K562 (cell line): ENCODE measurements around the gene COL25A1. TPM values are rescaled to one million over a fixed set of nuclear protein-coding genes. Genes with fewer than 3 reads are reported as not detected.

Experiments
- ATAC-seq: fragments of 200-7000 bp; cut with Tn5 transposase; 3 replicates; pipeline ENCODE4 v1.9.1; 2020; ENCODE audit warnings: moderate library complexity
- BruUV-seq: library from RNA; stranded (reverse); fragments of 400-500 nt; replicated peaks from 2 replicates; lab custom pipeline; 2021; lab: Mats Ljungman, UMichigan
- CTCF ChIA-PET: fragments of 300-600 bp; formaldehyde crosslinking; extraction: SDS; loops from one replicate; lab custom pipeline; 2021; ENCODE audit warnings: low intra/inter-chr PET ratio; lab: Yijun Ruan, JAX
- POLR2A ChIA-PET: fragments of 300-600, 350-650 bp; sonication (Branson Sonifier 250); formaldehyde crosslinking; extraction: SDS; loops from one replicate; lab custom pipeline; 2021; ENCODE audit warnings: antibody characterized with exemption, inconsistent platforms; lab: Yijun Ruan, JAX
- DNase-seq, 4 experiments: peaks; one replicate each; pipeline versions ENCODE4 v3.0.0 to v3.0.0-alpha.2; 2011 to 2018; ENCODE audit warnings: low spot score in 3 of 4, mixed read lengths in 3 of 4; ENCODE audit errors: extremely low read depth in 1 of 4
- FAIRE-seq: peaks from 2 replicates; lab custom pipeline; 2011; peaks lifted over from hg19 to GRCh38; lab: Jason Lieb, UNC
- H2AFZ ChIP-seq: 2 replicates; pipeline ENCODE4 v1.6.0; 2011; ENCODE audit warnings: low read depth, low read length, control low read depth, inconsistent platforms
- H3K27ac ChIP-seq: fragments of 200-600 bp; 3 replicates; pipeline ENCODE4 v1.8.0; 2011; ENCODE audit warnings: low read depth, mild to moderate bottlenecking, control low read depth, inconsistent platforms, low read length, moderate library complexity, mixed read lengths; ENCODE audit errors: extremely low read depth
- H3K27me3 ChIP-seq, 2 experiments: fragments of 300-600 bp in 1 of 2; 2 replicates in 1 of 2; 3 replicates in 1 of 2; pipeline versions ENCODE4 v1.6.0 to v1.8.0; 2011; ENCODE audit warnings: inconsistent platforms in 2 of 2, low read length in 2 of 2, mild to moderate bottlenecking in 1 of 2, mixed read lengths in 1 of 2, moderate library complexity in 1 of 2; ENCODE audit not compliant: control insufficient read depth in 2 of 2, insufficient read depth in 2 of 2
- H3K36me3 ChIP-seq: fragments of 300-600 bp; 3 replicates; pipeline ENCODE4 v1.8.0; 2011; ENCODE audit warnings: mild to moderate bottlenecking, low read length, inconsistent platforms; ENCODE audit not compliant: control insufficient read depth, insufficient read depth
- H3K4me1 ChIP-seq, 2 experiments: fragments of 200-600 bp in 1 of 2; replicated peaks in 1 of 2; 2 replicates in 1 of 2; 3 replicates in 1 of 2; pipeline versions ENCODE4 v1.5.1 to v1.8.0; 2011; ENCODE audit warnings: inconsistent platforms in 2 of 2, low read length in 2 of 2, mild to moderate bottlenecking in 1 of 2, mixed read lengths in 1 of 2, moderate library complexity in 1 of 2; ENCODE audit not compliant: control insufficient read depth in 2 of 2, insufficient read depth in 2 of 2
- H3K4me2 ChIP-seq: 2 replicates; pipeline ENCODE4 v1.6.1; 2011; ENCODE audit warnings: low read length, control low read depth, inconsistent platforms, mixed read lengths; ENCODE audit not compliant: insufficient read depth
- H3K4me3 ChIP-seq: fragments of 200-600 bp; sonication (generic), shearing (Covaris generic); 2 replicates; pipeline ENCODE4 v1.5.1; 2016; ENCODE audit warnings: control low read depth, inconsistent platforms
- H3K79me2 ChIP-seq: fragments of 200-600 bp; 3 replicates; pipeline ENCODE4 v1.8.0; 2011; ENCODE audit warnings: low read length, inconsistent platforms; ENCODE audit not compliant: control insufficient read depth, insufficient read depth
- H3K9ac ChIP-seq, 2 experiments: 2 replicates each; pipeline versions ENCODE4 v1.6.0 to v1.6.1; 2011; ENCODE audit warnings: low read depth in 2 of 2, low read length in 2 of 2, control low read depth in 1 of 2, inconsistent platforms in 1 of 2, mild to moderate bottlenecking in 1 of 2, mixed read lengths in 1 of 2; ENCODE audit not compliant: insufficient read depth in 1 of 2
- H3K9me1 ChIP-seq: one replicate; pipeline ENCODE4 v1.6.0; 2011; ENCODE audit warnings: inconsistent platforms, mild to moderate bottlenecking, low read length, moderate library complexity; ENCODE audit not compliant: control insufficient read depth, insufficient read depth
- H3K9me3 ChIP-seq: replicated peaks from 2 replicates; pipeline ENCODE4 v1.5.1; 2011; ENCODE audit warnings: low read depth, low read length, inconsistent platforms; ENCODE audit not compliant: control insufficient read depth, insufficient read depth
- H4K20me1 ChIP-seq: replicated peaks from 2 replicates; pipeline ENCODE4 v1.6.1; 2011; ENCODE audit warnings: low read length, inconsistent platforms, mixed read lengths; ENCODE audit not compliant: control insufficient read depth, insufficient read depth
- CBX1 ChIP-seq: sonication (generic); IDR thresholded peaks from 2 replicates; pipeline ENCODE4 v1.6.1; 2016; ENCODE audit warnings: antibody characterized with exemption, low read depth, mild to moderate bottlenecking
- E4F1 ChIP-seq: fragments of 250-450 bp; sonication (Bioruptor Pico); IDR thresholded peaks from 2 replicates; pipeline ENCODE4 v1.5.0; 2021; ENCODE audit warnings: mild to moderate bottlenecking, borderline replicate concordance
- KDM5B ChIP-seq: fragments of 200-600 bp; sonication (generic); IDR thresholded peaks from 2 replicates; pipeline ENCODE4 v1.6.1; 2012; ENCODE audit warnings: low read depth, mild to moderate bottlenecking, moderate library complexity, low read length, control low read depth, inconsistent platforms; ENCODE audit not compliant: insufficient replicate concordance
- NCOA2 ChIP-seq, 2 experiments: fragments of 450-650 bp; IDR thresholded peaks; 2 replicates each; pipeline ENCODE4 v1.6.1; 2018; ENCODE audit warnings: mild to moderate bottlenecking in 2 of 2, moderate library complexity in 1 of 2; ENCODE audit not compliant: partially characterized antibody in 2 of 2
- NFE2L1 ChIP-seq: fragments of 450-650 bp; IDR thresholded peaks from 2 replicates; pipeline ENCODE4 v1.6.1; 2016; ENCODE audit warnings: missing genetic modification characterization, low read depth, mild to moderate bottlenecking, missing compliant biosample characterization, moderate library complexity, borderline replicate concordance
- SMARCA4 ChIP-seq: fragments of 450-650 bp; IDR thresholded peaks from 2 replicates; pipeline ENCODE4 v1.6.1; 2016
- SMARCA5 ChIP-seq: fragments of 450-650 bp; IDR thresholded peaks from 2 replicates; pipeline ENCODE4 v1.6.1; 2016
- TBL1XR1 ChIP-seq, 2 experiments: IDR thresholded peaks; 2 replicates each; pipeline ENCODE4 v1.6.1; 2012; ENCODE audit warnings: improper control_type of control experiment in 2 of 2, low read length in 2 of 2, mild to moderate bottlenecking in 1 of 2
- TBP ChIP-seq: optimal IDR thresholded peaks from 2 replicates; pipeline ENCODE3; 2011; ENCODE audit warnings: low read depth, low read length, improper control_type of control experiment
- TCF7 ChIP-seq: sonication (generic); IDR thresholded peaks from 2 replicates; pipeline ENCODE4 v1.6.1; 2016; ENCODE audit warnings: antibody characterized with exemption, borderline replicate concordance
- USF2 ChIP-seq: sonication (generic); formaldehyde crosslinking; IDR thresholded peaks from 2 replicates; pipeline ENCODE4 v1.5.0; 2020; ENCODE audit warnings: missing genetic modification reagents
- ZBTB5 ChIP-seq: fragments of 450-650 bp; IDR thresholded peaks from 2 replicates; pipeline ENCODE4 v1.6.1; 2017; ENCODE audit warnings: antibody characterized with exemption
- ZNF655 ChIP-seq: fragments of 250-450 bp; sonication (Bioruptor Pico); IDR thresholded peaks from 2 replicates; pipeline ENCODE4 v1.5.0; 2021
- ZNF695 ChIP-seq: fragments of 450-650 bp; formaldehyde crosslinking; IDR thresholded peaks from 2 replicates; pipeline ENCODE4 v1.4.0; 2020; ENCODE audit warnings: mild to moderate bottlenecking, moderate library complexity
- WGBS: fragments of 100-300 bp; shearing (Covaris generic); methylation state at CpG from one replicate; pipeline ENCODE4 v1.1.6; 2016; ENCODE audit warnings: low coverage, mixed read lengths; ENCODE audit not compliant: insufficient coverage; ENCODE audit errors: missing lambda C conversion rate; 5-methylcytosine and 5-hydroxymethylcytosine counted together
- in situ Hi-C: fragments of 300-500 bp; cut with MboI; formaldehyde crosslinking; loops from 4 replicates; pipeline ENCODE4 v1.15.0; 2018; ENCODE audit warnings: inconsistent platforms, mixed read lengths
- intact Hi-C: fragments of 100-400 bp; cut with micrococcal nuclease; formaldehyde crosslinking; loops from 2 replicates; pipeline ENCODE4 v1.14.2; 2022
- polyA plus RNA-seq, 8 experiments: library from polyadenylated mRNA; depleted of rRNA in 4 of 8; stranded (reverse) in 5 of 8; unstranded in 3 of 8; fragments of >200 nt; fragmentation: Nextera tagmentation in 2 of 8; fragmentation: Illumina TruSeq in 1 of 8; extraction: Ambion mirVana in 2 of 8; extraction: Trizol in 1 of 8; gene quantifications; 2 replicates each; pipeline versions ENCODE4 v1.2.1 to v1.2.3, GENCODE V29; 2011 to 2014; ENCODE audit warnings: inconsistent platforms in 1 of 8, missing spikeins in 1 of 8
- total RNA-seq, 7 experiments: library from RNA; depleted of rRNA in 6 of 7; stranded (reverse); fragments of >200 nt in 6 of 7; fragmentation: Illumina TruSeq in 2 of 7; extraction: Trizol in 2 of 7; gene quantifications; 2 replicates each; pipeline versions ENCODE4 v1.2.1 to v1.2.3, GENCODE V29; 2011 to 2021; ENCODE audit warnings: low replicate concordance in 1 of 7

COL25A1 gene
- total and polyA plus RNA-seq, 9 of the 15 experiments (the other 6 are each of a cell fraction or from before 2014, with no cell fraction given): 0.03 to 0.62 (median 0.27) TPM

GRCh38 chr4:109174224-109174953 lies 128.1 kb downstream of the COL25A1 start (continued):
- no peak for TF ChIP-seq TCF7

GRCh38 chr4:109172301-109172700 lies 130.2 kb downstream of the COL25A1 start:
- DNase-seq (no peak), ATAC-seq (no peak), FAIRE-seq (no peak)
- H3K9me3 ChIP-seq: no peaks in the 10 kb centered on the region; the same call in 1 of the 2 replicates
- peaks cover 5 to 32% of the 10 kb centered on the region in 2 experiments; a peak in 3 of 5 replicates for H3K4me1 ChIP-seq
- H3K9ac ChIP-seq: no peak overlapping the region
- no peaks in the 10 kb centered on the region for H3K27me3 ChIP-seq
- H3K36me3 ChIP-seq: no peaks in the 10 kb centered on the region
- intact Hi-C loops: loop anchor here (5.0 kb wide), 1 partner anchor 120 kb away; no protein-coding TSS in a partner anchor
- POLR2A ChIA-PET: no interaction called here
- no peak overlapping the region for H3K4me2 ChIP-seq
- H3K9me1 ChIP-seq: no peaks in the 10 kb centered on the region
- 27% methylated on average over 4 of the region's 4 CpGs for WGBS
- no peaks in the 10 kb centered on the region for H3K79me2 ChIP-seq
- H3K27ac ChIP-seq: no peak overlapping the region
- H3K4me3 ChIP-seq: no peak overlapping the region
- no peaks in the 10 kb centered on the region for H4K20me1 ChIP-seq
- BruUV-seq: no TSS peak
- CTCF ChIA-PET: no interaction called here
- in situ Hi-C loops: no loop called here
- peak overlapping the region; percentile 28 for H2AFZ ChIP-seq
- TF ChIP-seq NCOA2 (IDR thresholded peaks at IDR 0.05; ENCODE audit: partially characterized antibody in 2 of 2) (no peak), CBX1 (no peak), ZNF695 (no peak), TBL1XR1 (IDR thresholded peaks at IDR 0.05; ENCODE audit: low read length in 2 of 2) (no peak), KDM5B (no peak), E4F1 (CRISPR knock-in tag) (no peak), NFE2L1 (tag) (no peak), USF2 (CRISPR knock-in tag) (no peak), ZNF655 (CRISPR knock-in tag) (no peak), TBP (no peak), SMARCA5 (no peak), SMARCA4 (no peak), ZBTB5 (no peak)
